HG03432 (cell line): ENCODE measurements around the gene OR5M8.

Experiments used
- ATAC-seq: cut with Tn5 transposase; IDR thresholded peaks from one replicate; pipeline ENCODE4 v1.9.1; 2021; ENCODE audit warnings: mild to moderate bottlenecking, moderate library complexity; ENCODE audit not compliant: unreplicated experiment

The OR5M8 gene

DNA sequence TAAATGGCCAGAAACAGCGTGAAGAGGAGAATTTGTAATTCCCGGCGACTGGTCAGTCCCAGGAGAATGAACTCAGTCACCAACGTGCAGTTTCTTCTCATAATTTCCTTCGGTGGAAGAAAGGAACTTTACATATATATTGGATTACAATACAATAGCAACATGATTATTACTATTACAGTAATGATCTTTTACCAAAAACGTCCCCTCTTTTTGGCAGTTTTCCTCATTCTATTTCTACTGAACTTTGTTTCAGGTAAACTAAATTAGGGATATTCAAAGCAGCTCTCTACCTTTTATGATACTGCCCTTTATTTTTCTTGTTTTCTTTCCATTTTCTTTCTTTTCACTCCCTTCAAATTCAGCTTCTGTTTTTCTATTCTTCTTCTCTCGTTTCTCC lies at the start of gene OR5M8:
TSS of gene OR5M8 (minus strand) at position 101 of the 400 bp plus-strand sequence. CDS start at position 101, 0 bp downstream.
- no peak for ATAC-seq

DNA sequence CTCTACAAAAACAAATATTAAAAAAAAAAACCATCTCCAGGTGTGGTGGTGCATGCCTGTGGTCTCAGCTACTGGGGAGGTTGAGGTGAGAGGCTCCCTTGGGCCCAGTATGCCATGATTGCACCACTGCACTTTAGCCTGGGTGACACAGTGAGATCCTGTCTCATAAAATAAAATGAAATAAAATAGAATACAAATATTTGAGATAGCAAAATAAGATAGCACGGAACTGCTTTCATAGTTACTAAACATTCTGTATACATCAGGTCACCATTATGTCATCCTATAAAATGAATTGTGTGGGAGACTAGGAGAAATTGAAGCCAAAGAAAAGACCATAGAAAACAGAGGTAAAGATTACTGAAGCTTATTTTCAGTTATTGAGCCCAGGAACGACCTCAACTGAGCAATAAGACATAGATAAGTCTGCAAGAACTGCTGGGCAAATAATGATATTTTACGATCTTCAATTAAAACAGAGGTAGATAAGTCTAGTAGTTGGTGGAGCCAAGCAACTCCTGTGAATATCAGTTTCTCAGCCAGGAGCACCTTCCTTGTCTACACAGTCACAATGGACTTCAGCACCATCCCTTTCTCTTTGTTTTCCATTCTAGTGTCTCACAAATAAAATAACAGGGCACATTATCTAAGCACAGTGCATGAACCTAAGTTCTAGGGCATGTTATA lies 42.0 kb upstream of the OR5M8 start:
- no peak for ATAC-seq

DNA sequence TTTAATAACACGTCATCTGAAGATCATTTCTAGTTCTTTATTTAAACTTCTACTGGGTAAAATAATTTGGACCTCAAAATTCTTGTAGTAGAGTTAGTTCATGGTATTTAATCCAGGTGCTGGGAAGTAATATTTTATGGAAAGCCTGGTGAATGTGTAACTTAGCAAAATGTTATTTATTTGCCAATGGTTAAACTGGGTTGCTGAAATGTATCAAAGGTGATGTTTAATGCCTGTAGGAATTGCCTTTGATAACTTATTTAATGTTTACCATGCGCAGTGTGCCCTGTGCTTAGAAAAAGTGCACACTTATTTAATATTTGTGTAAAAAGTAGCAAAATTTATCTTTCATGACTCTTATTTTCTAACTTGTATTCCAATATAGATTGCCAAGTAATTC lies 40.7 kb upstream of the OR5M8 start:
- no peak for ATAC-seq

DNA sequence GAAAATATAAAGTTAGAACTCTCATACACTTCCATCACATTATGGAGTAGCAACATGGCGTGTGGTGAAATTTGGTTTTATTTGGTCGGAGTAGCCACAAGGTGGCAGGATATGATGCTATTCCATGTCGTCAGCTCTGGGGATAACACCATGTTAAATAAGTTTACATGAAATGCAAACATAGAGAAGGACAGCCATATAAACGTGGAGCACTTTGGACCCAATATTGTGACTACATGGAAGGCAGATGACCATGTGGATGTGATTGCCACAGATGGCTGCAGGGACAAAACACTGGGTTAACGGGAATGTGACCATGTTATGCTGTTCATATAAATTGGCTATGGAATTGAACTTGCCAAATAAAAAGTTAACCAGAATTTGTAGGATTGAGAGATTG lies 30.8 kb upstream of the OR5M8 start:
- ATAC-seq = no peak

DNA sequence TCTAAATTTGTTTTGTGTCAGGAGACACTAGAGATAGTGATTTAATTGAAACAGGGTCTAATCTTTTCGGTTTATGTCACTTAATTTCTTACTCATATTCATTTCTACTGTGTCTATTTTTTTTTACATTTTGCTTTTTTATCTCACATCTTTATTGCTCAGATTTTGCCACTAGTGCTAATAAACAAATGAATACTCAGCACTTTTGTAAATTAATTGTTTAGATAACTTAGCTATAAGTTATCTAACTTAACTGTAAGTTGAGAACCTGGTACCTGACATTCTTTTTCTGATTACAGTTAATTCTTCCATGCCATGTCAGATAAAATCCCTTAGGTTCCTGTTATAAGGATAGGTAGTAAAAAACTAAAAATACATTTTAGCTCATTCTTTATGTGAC lies 22.1 kb upstream of the OR5M8 start:
- no peak for ATAC-seq

DNA sequence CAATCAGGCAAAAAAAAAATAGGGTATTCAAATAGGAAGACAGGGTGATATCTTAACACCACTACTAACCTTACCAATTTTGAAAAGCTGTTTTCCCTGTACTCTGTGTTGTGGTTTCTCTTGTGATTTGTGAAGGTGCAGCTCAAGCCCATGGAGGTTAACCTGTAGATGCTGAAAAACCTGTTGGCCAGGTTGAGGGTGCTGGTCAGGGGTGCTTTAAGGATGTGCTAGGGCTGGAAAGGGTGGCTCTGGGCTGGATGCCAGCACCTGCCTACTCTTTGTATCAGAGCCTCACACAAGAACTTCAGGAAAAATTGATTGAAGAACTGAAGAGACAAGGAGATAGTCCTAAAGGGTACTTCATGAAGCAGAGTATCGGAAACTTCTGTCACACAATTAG lies 18.3 kb upstream of the OR5M8 start:
- no peak for ATAC-seq

DNA sequence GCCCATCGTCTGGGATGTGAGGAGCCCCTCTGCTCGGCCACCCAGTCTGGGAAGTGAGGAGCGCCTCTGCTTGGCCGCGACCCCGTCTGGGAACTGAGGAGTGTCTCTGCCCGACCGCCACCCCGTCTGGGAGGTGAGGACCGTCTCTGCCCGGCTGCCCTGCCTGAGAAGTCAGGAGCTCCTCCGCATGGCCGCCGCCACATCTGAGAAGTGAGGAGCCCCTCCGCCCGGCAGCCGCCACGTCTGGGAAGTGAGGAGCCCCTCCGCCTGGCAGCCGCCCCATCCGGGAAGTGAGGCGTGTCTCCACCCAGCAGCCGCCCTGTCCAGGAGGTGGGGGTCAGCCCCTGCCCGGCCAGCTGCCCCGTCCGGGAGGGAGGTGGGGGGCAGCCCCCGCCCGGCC lies 5.8 kb upstream of the OR5M8 start:
- no peak for ATAC-seq

DNA sequence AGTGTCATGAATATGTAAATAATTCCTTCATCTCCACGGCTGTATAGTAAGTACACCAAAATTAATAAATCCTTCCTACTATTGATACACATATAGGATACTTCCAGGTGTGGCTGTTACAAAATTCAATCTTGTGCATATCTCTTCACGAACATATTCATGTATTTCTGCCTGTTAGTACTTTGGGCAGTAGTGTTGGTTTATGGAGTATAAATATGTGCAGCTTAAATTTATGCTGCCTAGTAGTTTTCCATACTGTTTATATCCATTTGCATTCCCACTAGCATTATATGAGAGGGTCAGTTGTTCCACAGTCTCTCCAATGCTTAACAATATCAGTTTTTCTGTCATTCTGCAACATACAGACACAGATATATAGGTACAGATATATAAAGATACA lies 3.9 kb upstream of the OR5M8 start:
- no peak for ATAC-seq

DNA sequence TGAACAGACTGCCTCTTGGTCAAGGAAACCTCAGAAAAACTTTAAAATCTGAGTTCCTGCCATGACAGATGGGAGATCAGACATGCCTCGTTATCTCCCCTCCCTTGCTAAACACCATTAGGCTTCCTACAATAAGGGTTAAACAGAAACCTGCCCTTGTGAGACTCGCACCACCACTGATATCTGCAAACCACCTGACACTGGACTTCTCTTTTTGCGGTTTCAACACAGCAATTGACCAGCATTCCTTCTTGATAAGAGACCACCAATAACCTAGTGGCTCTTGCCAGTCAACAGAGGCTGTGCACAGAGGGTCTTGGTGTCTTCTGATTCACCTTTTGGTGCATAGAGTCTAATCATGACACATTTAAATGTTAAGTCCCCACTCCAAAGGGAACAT lies 4.4 kb downstream of the OR5M8 start:
- no peak for ATAC-seq

DNA sequence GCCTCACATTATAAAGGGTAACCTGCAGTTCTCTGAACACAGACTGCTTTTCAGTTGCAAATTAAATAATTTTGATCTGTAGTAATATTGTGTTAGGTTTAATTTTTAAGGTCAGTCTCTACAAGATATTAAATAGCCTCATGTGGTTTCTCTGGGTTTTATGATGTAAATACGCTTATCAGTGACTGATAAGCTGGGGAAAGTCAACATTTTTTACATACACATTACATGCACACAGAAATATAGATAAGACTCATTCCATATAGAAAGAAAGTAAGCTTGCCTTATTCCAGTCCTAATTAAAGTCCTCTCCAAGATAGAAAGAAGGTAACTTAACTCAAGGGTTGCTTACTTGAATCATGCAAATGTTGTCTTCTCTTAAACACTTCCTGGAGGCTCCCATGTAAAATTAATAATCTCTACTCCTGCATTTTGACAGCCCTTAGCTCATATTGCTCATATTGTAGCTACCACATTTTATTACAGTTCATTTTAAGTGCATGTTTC lies 16.4 kb downstream of the OR5M8 start:
- ATAC-seq = no peak

DNA sequence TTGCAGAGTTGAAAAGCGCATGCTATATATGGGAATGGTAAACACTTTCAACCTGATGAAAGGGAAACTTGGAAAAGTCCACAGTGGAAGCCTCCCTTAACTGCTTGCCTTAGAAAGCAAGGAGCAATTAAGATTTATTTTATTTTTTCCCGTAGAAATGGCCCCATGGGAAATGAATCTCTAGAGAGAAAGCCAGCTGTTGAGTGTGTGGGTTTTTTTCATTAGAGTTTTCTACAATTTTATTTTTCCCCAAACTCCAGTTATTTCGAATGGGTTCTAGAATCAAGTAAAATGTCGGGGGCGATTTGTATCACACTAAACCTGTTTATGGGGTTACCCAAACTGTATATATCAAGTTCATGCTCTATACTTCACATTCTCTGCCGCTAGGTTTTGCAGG lies 17.9 kb downstream of the OR5M8 start, which contains the start of gene OR5M3:
TSS of gene OR5M3 (minus strand) at position 101 of the 400 bp plus-strand sequence. CDS start 2,855 bp downstream, outside the sequence.
- no peak for ATAC-seq

DNA sequence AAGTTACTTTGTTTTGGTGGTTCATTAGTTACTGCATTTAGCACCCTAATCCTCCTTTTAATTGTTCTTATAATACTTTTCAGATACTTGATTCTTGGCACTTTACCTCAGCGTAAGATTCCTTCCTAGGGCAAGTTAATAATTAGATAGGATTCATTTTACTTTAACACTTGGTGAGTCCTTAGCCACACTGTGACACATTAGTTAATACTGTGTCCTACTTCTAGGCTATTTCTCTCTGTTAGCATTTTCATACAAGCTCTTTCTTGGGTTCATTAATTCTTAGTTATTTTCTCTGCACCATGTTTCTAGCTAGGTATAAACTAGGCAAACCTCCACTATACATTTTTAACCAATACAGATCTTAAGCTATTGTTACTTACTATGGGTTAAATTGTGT lies 34.1 kb downstream of the OR5M8 start:
- ATAC-seq = no peak

DNA sequence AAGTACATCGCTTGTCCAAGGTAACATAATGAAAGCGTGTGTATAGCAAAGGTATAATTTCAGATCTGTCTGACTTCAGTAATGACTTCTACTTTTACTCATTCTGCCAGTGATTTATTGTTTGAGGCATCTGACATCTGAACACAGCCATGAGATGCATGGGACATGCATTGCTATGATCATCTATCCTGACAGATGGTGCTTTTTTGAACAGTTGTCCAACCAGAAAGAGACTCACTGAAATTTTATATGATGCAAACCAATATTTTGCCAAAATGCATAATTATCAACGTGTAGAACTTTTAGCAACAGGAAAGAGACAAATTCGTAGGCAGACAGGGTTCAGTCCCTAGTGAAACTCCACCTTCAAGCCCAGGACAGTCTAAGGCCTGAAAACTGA lies 37.6 kb downstream of the OR5M8 start:
- ATAC-seq = no peak
